ENCODE results near the gene MMP20.

The MMP20 gene

GRCh38 chr11:102552447-102553194 is 72.5 kb downstream of the MMP20 start:
- Histone ChIP-seq H3K9me3 (ENCODE audit: severe bottlenecking) (no peaks in the 10 kb centered on the region), H3K36me3 (no peaks in the 10 kb centered on the region), H3K27ac (no peak overlapping the region), H3K4me3 (ENCODE audit: low read depth, low read length) (no peak overlapping the region), H3K27me3 (ENCODE audit: insufficient read depth, low read depth, severe bottlenecking) (no peaks in the 10 kb centered on the region)
- no peak for DNase-seq
- no peak for TF ChIP-seq CTCF (IDR thresholded peaks at IDR 0.05; ENCODE audit: low read depth, low read length)

DNA sequence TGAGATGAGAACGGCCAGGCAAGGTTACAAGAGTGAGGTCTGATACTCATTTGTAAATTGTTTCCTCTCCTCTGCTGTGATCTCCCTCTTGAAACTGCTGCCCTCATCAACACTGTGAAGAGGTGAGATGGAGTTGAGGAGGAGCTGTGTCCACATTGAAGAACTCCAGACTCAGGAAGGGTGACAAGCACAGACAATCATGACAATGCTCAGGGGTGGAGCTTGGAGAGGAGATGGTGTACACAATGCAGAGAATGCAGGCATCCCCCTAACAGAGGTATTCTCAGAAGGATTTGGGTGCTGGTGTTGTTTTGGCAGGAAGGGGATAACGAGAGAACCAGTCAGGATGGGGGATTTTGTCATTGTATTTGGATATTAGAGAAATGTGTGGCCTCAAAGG is 73.1 kb downstream of the MMP20 start:
- Histone ChIP-seq H3K27ac (no peak overlapping the region), H3K27me3 (ENCODE audit: insufficient read depth, low read depth, severe bottlenecking) (no peaks in the 10 kb centered on the region), H3K4me3 (ENCODE audit: low read depth, low read length) (no peak overlapping the region), H3K9me3 (ENCODE audit: severe bottlenecking) (no peaks in the 10 kb centered on the region), H3K36me3 (no peaks in the 10 kb centered on the region)
- no peak for TF ChIP-seq CTCF (IDR thresholded peaks at IDR 0.05; ENCODE audit: low read depth, low read length)
- DNase-seq, result no peak

- no peak for TF ChIP-seq CTCF (IDR thresholded peaks at IDR 0.05; ENCODE audit: low read depth, low read length)
- DNase-seq, result no peak
- Histone ChIP-seq H3K4me3 (ENCODE audit: low read depth, low read length) (no peak overlapping the region), H3K9me3 (ENCODE audit: severe bottlenecking) (no peaks in the 10 kb centered on the region), H3K27me3 (ENCODE audit: insufficient read depth, low read depth, severe bottlenecking) (no peaks in the 10 kb centered on the region), H3K36me3 (no peaks in the 10 kb centered on the region), H3K27ac (no peak overlapping the region)
These were observed 73.9 kb downstream of the MMP20 start for GRCh38 chr11:102551169-102551781.

DNA sequence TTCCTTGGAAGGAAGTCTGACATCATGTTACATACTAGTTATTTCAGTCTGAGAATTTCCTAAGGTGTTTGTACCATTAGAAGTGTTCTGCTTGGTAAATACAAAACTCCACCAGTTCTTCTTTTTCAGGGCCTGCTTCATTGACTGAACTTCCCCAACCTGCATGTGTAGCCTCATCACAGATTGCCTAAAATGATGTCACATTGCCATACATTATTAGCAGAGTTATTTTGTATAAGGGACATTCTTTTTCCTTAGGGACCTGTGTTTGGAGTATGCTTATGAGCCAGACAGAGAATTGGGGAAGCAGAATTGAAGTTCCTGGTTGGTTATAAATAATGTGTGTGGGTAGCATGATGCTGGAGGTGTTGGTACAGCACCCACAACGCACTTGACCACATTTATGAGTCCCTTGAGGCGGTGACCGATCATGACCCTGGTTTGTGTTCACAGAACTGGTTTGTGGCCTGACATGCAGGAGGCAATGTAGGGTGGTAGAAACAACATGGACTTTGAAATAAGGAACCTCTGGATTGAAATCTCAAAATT is 78.1 kb downstream of the MMP20 start:
- no peak overlapping the region for H3K27ac ChIP-seq
- H3K36me3 ChIP-seq, result no peaks in the 10 kb centered on the region
- DNase-seq, result no peak
- H3K4me3 ChIP-seq (ENCODE audit: low read depth, low read length), result no peak overlapping the region
- no peaks in the 10 kb centered on the region for H3K9me3 ChIP-seq (ENCODE audit: severe bottlenecking)
- TF ChIP-seq CTCF (IDR thresholded peaks at IDR 0.05; ENCODE audit: low read depth, low read length), result no peak
- no peaks in the 10 kb centered on the region for H3K27me3 ChIP-seq (ENCODE audit: insufficient read depth, low read depth, severe bottlenecking)

DNA sequence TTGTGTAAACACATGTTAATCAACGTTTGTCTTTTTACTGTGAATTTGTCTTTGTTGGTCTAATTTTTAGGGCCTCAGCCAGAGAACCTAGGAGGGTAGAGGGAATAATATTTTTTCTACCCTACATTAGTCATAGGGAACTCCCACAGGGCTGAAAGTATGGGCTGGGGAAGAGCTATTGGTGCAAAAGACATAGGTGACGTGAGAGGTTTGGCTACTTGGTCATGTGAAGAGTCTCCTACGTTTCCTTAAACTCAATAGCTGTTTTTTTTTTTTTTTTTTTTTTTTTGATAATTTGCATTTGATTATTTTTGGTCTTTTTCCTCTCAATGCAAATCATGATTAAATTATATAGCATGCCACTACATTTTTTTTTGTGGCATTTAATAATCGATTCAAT is 78.7 kb downstream of the MMP20 start:
- no peaks in the 10 kb centered on the region for H3K9me3 ChIP-seq (ENCODE audit: severe bottlenecking)
- H3K27me3 ChIP-seq (ENCODE audit: insufficient read depth, low read depth, severe bottlenecking), result no peaks in the 10 kb centered on the region
- DNase-seq, result no peak
- no peak overlapping the region for H3K27ac ChIP-seq
- no peak overlapping the region for H3K4me3 ChIP-seq (ENCODE audit: low read depth, low read length)
- H3K36me3 ChIP-seq, result no peaks in the 10 kb centered on the region
- TF ChIP-seq CTCF (IDR thresholded peaks at IDR 0.05; ENCODE audit: low read depth, low read length), result no peak
